Body of pancreas (tissue), 4 donors: ENCODE results near the gene ZNF629. TPM values are rescaled to one million over a fixed set of nuclear protein-coding genes. Genes with fewer than 3 reads are reported as not detected.

Experiments
- ATAC-seq: fragments of 150-250 bp; one replicate; pipeline ENCODE4 v1.9.1; 2016
- DNase-seq, 4 donors: peaks; one replicate each; pipeline ENCODE4 v3.0.0-alpha.2; 2019
- H3K27ac ChIP-seq, 4 donors: fragments of 200-600 bp; sonication (generic); 1 replicate in 3 of 4; 2 replicates in 1 of 4; pipeline versions ENCODE4 v1.5.1 to v1.6.1; 2016 to 2019; ENCODE audit warnings: mild to moderate bottlenecking in 1 of 4, mixed read lengths in 1 of 4, moderate library complexity in 1 of 4
- H3K27me3 ChIP-seq, 2 donors: fragments of 200-600 bp; sonication (generic); one replicate each; pipeline ENCODE4 v1.6.0; 2016; ENCODE audit warnings: mild to moderate bottlenecking in 1 of 2
- H3K36me3 ChIP-seq, 2 donors: fragments of 200-600 bp; sonication (generic); replicated peaks in 1 of 2; 2 replicates each; pipeline ENCODE4 v1.5.1; 2016; ENCODE audit warnings: low read depth in 2 of 2; ENCODE audit not compliant: insufficient read depth in 1 of 2
- H3K4me1 ChIP-seq: fragments of 200-600 bp; sonication (generic); one replicate; pipeline ENCODE4 v1.6.0; 2016
- H3K4me3 ChIP-seq, 2 donors: fragments of 200-600 bp; sonication (generic); 1 replicate in 1 of 2; 2 replicates in 1 of 2; pipeline ENCODE4 v1.5.1; 2016 to 2019
- H3K9me3 ChIP-seq, 3 donors: fragments of 200-600 bp; sonication (generic); 1 replicate in 2 of 3; 2 replicates in 1 of 3; pipeline ENCODE4 v1.5.1; 2016
- POLR2A ChIP-seq, 3 donors: fragments of 450-650 bp; IDR thresholded peaks; one replicate each; pipeline ENCODE4 v1.6.1; 2016; ENCODE audit warnings: antibody characterized with exemption in 3 of 3, mild to moderate bottlenecking in 2 of 3
- WGBS, 2 donors: methylation state at CpG; one replicate each; pipeline ENCODE4 v1.1.5; 2017; 5-methylcytosine and 5-hydroxymethylcytosine counted together
- intact Hi-C: fragments of 100-400 bp; cut with DNase I; formaldehyde crosslinking; loops from one replicate; pipeline ENCODE4 v1.15.1; 2023
- total RNA-seq, 2 donors: library from RNA; depleted of rRNA; stranded (reverse); fragments of >200 nt; gene quantifications; one replicate each; pipeline ENCODE4 v1.1.0, GENCODE V29; 2016
- TF ChIP-seq, protein P1 (sequence below), 7 experiments: fragments of 450-650 bp in 4 of 7; fragments of 200-600 bp in 3 of 7; sonication (generic) in 3 of 7; IDR thresholded peaks; one replicate each; pipeline ENCODE4 v1.5.1; 2016 to 2019; ENCODE audit warnings: antibody characterized with exemption in 7 of 7

The ZNF629 gene
- total RNA-seq, 2 donors from 2014 or later: 8.6 to 9.2 TPM

DNA sequence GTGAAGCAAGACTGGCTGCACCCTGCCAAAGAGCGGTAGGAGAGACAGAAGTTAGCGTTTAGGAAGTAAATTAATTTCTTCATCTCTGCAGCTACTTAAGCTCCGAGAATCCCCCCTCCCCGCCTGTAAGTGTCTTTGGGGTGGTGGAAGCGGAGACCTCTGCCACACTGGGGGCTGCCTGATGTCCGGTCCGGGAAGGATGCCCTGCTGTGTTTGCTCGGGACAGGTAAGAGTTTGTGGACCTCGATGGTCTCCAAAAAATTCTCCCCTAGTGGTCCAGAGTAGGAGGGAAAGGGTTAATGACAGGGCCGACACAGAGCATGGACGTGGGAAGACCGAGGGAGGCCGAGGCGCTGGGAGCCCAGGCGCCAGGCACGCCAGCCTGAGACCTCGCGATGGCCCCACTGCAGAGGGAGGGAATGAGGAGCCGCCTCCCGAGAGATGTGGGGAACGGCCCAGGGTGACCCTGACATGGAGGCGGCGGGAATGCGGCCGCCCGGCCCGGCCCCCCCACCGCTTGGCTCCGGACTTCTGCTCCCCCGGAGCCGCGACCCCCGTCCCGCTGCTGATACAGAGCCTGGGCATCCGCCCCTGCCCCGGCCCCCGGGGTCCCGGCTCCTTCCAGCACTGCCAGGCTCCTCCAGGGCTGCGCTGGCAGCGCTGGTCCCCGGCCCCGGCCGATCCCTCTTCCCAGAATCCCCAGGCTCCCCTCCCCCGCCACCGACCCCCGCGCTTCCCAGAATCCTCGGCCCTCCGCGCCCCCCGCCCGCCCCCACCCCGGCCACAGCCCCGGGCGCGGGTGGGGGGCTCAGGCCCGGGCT lies 680 bp downstream of the ZNF629 start:
- peak overlapping the region; percentile 55 to 89 (median 80) for H3K27ac ChIP-seq
- H3K4me1 ChIP-seq: peaks cover 21% of the 10 kb centered on the region
- 7 to 13% methylated on average over 24 to 28 of the region's 57 CpGs for WGBS, 2 donors
- intact Hi-C loops: no loop called here
- peak overlapping the region; percentile 95 to 99 for H3K4me3 ChIP-seq
- no peaks in the 10 kb centered on the region for H3K27me3 ChIP-seq
- ATAC-seq: peak; percentile 50
- peak in 3 of 4 donors; percentile 35 to 43 (median 35) for DNase-seq
- H3K9me3 ChIP-seq: no peaks in the 10 kb centered on the region
- no peak for TF ChIP-seq POLR2A (IDR thresholded peaks at IDR 0.05)
- TF ChIP-seq, protein P1, sequence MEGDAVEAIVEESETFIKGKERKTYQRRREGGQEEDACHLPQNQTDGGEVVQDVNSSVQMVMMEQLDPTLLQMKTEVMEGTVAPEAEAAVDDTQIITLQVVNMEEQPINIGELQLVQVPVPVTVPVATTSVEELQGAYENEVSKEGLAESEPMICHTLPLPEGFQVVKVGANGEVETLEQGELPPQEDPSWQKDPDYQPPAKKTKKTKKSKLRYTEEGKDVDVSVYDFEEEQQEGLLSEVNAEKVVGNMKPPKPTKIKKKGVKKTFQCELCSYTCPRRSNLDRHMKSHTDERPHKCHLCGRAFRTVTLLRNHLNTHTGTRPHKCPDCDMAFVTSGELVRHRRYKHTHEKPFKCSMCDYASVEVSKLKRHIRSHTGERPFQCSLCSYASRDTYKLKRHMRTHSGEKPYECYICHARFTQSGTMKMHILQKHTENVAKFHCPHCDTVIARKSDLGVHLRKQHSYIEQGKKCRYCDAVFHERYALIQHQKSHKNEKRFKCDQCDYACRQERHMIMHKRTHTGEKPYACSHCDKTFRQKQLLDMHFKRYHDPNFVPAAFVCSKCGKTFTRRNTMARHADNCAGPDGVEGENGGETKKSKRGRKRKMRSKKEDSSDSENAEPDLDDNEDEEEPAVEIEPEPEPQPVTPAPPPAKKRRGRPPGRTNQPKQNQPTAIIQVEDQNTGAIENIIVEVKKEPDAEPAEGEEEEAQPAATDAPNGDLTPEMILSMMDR (IDR thresholded peaks at IDR 0.05): no peak
- peaks cover 0 to 7% of the 10 kb centered on the region in 2 donors for H3K36me3 ChIP-seq

DNA sequence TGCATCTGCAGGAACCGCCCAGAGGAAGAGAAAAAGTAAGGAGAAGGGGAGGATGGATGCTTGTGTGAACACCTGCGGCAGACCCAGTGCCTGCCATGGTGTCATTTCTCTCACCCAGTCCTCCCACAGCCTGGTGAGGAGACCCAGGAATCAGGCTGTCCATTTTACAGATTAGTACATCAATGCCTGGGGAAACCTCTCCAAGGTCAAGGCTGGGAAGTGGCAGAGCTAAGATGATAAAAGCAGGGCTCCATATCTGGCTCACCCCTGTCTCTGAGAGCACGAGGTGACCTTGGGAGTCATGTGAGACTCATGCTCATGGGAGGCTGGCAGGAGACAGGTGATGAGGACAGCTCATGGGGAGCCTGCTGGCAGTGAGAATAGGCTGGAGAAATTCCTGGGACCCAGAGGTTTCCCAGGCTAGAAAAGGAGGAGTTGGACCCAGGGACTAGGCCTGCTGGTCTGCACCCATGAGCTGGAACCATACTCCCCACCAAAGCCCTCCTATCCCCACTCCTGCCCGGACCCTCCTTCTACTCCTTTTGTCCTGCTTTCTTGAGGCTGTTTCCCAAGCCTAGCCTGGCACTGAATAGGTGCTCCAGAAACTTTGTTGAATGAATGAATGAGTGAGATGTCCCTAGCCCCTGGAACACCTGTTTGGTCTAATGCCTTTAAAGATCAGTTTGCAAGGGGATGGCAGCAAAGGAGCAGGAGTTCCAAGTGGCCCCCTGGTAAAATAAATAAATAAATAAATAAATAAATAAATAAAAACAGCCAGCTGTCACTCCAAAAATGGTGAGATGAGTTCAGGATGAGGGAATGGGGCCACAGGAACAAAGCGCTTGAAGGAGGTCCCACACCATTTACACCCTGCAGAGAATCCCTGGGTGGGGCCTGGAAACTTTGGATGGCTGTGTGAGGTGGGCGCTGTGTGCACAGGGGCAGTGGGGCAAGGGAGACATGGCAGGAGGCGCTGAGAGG lies 1.6 kb downstream of the ZNF629 start:
- intact Hi-C loops: no loop called here
- TF ChIP-seq, protein P1 (IDR thresholded peaks at IDR 0.05): no peak
- TF ChIP-seq POLR2A (IDR thresholded peaks at IDR 0.05): no peak
- no peak for DNase-seq
- H3K4me3 ChIP-seq: no peak overlapping the region
- H3K36me3 ChIP-seq: peaks cover 0 to 7% of the 10 kb centered on the region in 2 donors
- no peak for ATAC-seq
- peak overlapping the region in 2 of 4 donors; percentile 3 to 77 for H3K27ac ChIP-seq
- 73 to 75% methylated on average over 7 of the region's 7 CpGs for WGBS, 2 donors
- H3K27me3 ChIP-seq: no peaks in the 10 kb centered on the region
- peaks cover 21% of the 10 kb centered on the region for H3K4me1 ChIP-seq
- H3K9me3 ChIP-seq: no peaks in the 10 kb centered on the region

DNA sequence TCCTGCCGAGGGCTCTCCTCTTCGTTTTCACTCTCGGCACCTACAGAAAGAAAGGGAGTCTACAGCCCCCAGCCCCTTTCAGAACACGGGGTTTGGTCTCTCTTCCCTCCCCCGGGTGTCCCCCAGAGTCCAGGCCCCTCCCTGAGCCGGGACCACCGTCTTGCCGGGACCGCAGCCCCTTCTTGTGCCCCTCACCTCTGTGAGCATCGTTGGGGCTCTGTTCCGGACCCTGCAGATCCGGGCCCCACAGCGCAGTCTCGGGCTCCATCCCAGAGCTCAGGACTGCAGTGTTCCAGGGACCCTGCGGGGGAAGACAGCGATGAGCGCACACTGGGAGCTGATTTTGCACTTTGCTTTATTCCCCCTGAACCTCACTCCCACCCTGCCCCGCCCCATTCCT lies 2.8 kb downstream of the ZNF629 start:
- Histone ChIP-seq H3K36me3 (peaks cover 0 to 7% of the 10 kb centered on the region in 2 donors), H3K27me3 (no peaks in the 10 kb centered on the region), H3K4me3 (no peak overlapping the region), H3K27ac (no peak overlapping the region), H3K4me1 (peaks cover 21% of the 10 kb centered on the region), H3K9me3 (no peaks in the 10 kb centered on the region)
- DNase-seq (no peak), ATAC-seq (no peak)
- intact Hi-C loops: no loop called here
- WGBS, 2 donors: 79 to 84% methylated on average over 13 to 18 of the region's 18 CpGs
- TF ChIP-seq, protein P1 (IDR thresholded peaks at IDR 0.05): no peak
- no peak for TF ChIP-seq POLR2A (IDR thresholded peaks at IDR 0.05)

DNA sequence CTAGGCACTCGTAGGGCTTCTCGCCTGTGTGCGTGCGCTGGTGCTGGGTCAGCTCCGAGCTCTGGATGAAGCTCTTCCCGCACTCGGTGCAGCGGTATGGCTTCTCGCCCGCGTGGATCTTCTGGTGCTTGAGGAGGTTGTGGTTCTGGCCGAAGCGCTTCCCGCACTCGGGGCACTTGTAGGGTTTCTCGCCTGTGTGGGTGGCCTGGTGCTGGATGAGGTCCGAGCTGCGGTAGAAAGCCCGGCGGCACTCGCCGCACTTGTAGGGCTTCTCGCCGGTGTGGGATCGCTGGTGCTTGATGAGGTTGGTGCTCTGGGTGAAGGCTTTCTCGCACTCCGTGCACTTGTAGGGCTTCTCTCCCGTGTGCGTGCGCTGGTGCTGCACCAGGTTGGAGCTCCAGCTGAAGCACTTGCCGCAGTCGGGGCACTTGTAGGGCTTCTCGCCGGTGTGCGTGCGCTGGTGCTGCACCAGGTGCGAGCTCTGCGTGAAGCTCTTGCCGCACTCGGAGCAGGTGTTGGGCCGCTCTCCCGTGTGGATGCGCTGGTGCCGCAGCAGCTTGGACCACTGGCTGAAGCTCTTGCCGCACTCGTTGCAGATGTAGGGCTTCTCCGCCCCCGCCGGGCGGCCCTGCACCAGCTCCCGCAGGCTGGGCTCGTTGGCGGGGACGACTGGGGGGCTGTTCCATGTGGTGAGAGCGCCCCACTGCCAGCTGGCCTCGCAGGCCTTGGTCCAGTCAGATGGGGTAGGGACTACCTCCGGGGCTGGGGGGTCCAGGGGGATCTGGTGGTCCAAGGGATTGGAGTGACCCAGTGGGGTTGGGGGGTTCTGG lies 3.5 kb downstream of the ZNF629 start:
- 88 to 96% methylated on average over 26 to 51 of the region's 57 CpGs for WGBS, 2 donors
- H3K4me3 ChIP-seq: no peak overlapping the region
- no peak overlapping the region for H3K27ac ChIP-seq
- H3K36me3 ChIP-seq: peaks cover 0 to 7% of the 10 kb centered on the region in 2 donors
- TF ChIP-seq POLR2A (IDR thresholded peaks at IDR 0.05): no peak
- TF ChIP-seq, protein P1 (IDR thresholded peaks at IDR 0.05): no peak
- intact Hi-C loops: no loop called here
- H3K4me1 ChIP-seq: peaks cover 21% of the 10 kb centered on the region
- DNase-seq (no peak), ATAC-seq (no peak)
- H3K9me3 ChIP-seq: no peaks in the 10 kb centered on the region
- H3K27me3 ChIP-seq: no peaks in the 10 kb centered on the region
